H9 (cell line): ENCODE data around the gene NSL1. TPM values are rescaled to one million over a fixed set of nuclear protein-coding genes. Genes with fewer than 3 reads are reported as not detected.

Experiments used
- DNase-seq: peaks from one replicate; pipeline ENCODE4 v3.0.0-alpha.2; 2017
- H2AFZ ChIP-seq: one replicate; pipeline ENCODE4 v1.6.1; 2013; ENCODE audit warnings: mild to moderate bottlenecking, low read length, control low read depth, moderate library complexity
- H2AK5ac ChIP-seq: 2 replicates; pipeline ENCODE4 v1.6.1; 2013; ENCODE audit warnings: low read length, control low read depth, mixed read lengths; ENCODE audit not compliant: insufficient read length
- H2BK120ac ChIP-seq: one replicate; pipeline ENCODE4 v1.6.1; 2013; ENCODE audit warnings: low read depth, mild to moderate bottlenecking, low read length, control low read depth, inconsistent platforms; ENCODE audit not compliant: poor library complexity, severe bottlenecking
- H2BK12ac ChIP-seq: 2 replicates; pipeline ENCODE4 v1.6.1; 2013; ENCODE audit warnings: low read length, control low read depth, mixed read lengths, low read depth; ENCODE audit not compliant: insufficient read length
- H2BK15ac ChIP-seq: 2 replicates; pipeline ENCODE4 v1.6.1; 2013; ENCODE audit warnings: low read depth, low read length, control low read depth
- H2BK20ac ChIP-seq: one replicate; pipeline ENCODE4 v1.6.1; 2013; ENCODE audit warnings: low read depth, mild to moderate bottlenecking, low read length, control low read depth, inconsistent platforms; ENCODE audit not compliant: poor library complexity, severe bottlenecking
- H2BK5ac ChIP-seq: 2 replicates; pipeline ENCODE4 v1.6.1; 2013; ENCODE audit warnings: low read length, control low read depth, mixed read lengths; ENCODE audit not compliant: insufficient read length
- H3K14ac ChIP-seq: 2 replicates; pipeline ENCODE4 v1.6.1; 2013; ENCODE audit warnings: low read length, control low read depth; ENCODE audit not compliant: insufficient read depth
- H3K18ac ChIP-seq: 2 replicates; pipeline ENCODE4 v1.6.1; 2013; ENCODE audit warnings: low read depth, mild to moderate bottlenecking, mixed read lengths, low read length, control low read depth; ENCODE audit not compliant: insufficient read length
- H3K23ac ChIP-seq: 2 replicates; pipeline ENCODE4 v1.6.1; 2013; ENCODE audit warnings: low read length, control low read depth, mixed read lengths, low read depth; ENCODE audit not compliant: insufficient read length
- H3K23me2 ChIP-seq: 2 replicates; pipeline ENCODE4 v1.6.1; 2013; ENCODE audit warnings: low read depth, mild to moderate bottlenecking, mixed read lengths, low read length, control low read depth; ENCODE audit not compliant: insufficient read length, poor library complexity, severe bottlenecking
- H3K27ac ChIP-seq: 2 replicates; pipeline ENCODE4 v1.5.1; 2013; ENCODE audit warnings: low read length, control low read depth, mixed read lengths, low read depth; ENCODE audit not compliant: insufficient read length
- H3K27me3 ChIP-seq: 2 replicates; pipeline ENCODE4 v1.6.1; 2013; ENCODE audit warnings: low read length, control low read depth, inconsistent platforms; ENCODE audit not compliant: insufficient read depth
- H3K4ac ChIP-seq: 2 replicates; pipeline ENCODE4 v1.6.1; 2013; ENCODE audit warnings: low read depth, mild to moderate bottlenecking, control low read depth, inconsistent platforms, low read length, moderate library complexity
- H3K4me1 ChIP-seq: 2 replicates; pipeline ENCODE4 v1.6.1; 2013; ENCODE audit warnings: low read length, control low read depth, inconsistent platforms; ENCODE audit not compliant: insufficient read depth
- H3K4me2 ChIP-seq: 2 replicates; pipeline ENCODE4 v1.6.1; 2013; ENCODE audit warnings: low read length, control low read depth, mixed read lengths; ENCODE audit not compliant: insufficient read length, insufficient read depth
- H3K56ac ChIP-seq: 2 replicates; pipeline ENCODE4 v1.6.1; 2013; ENCODE audit warnings: low read depth, mild to moderate bottlenecking, mixed read lengths, low read length, control low read depth; ENCODE audit not compliant: insufficient read length
- H3K79me1 ChIP-seq: 2 replicates; pipeline ENCODE4 v1.6.1; 2013; ENCODE audit warnings: low read depth, mild to moderate bottlenecking, moderate library complexity, low read length, control low read depth, inconsistent platforms; ENCODE audit not compliant: insufficient read depth, poor library complexity, severe bottlenecking
- H3K79me2 ChIP-seq: 2 replicates; pipeline ENCODE4 v1.6.1; 2013; ENCODE audit warnings: low read length, control low read depth, inconsistent platforms; ENCODE audit not compliant: insufficient read depth
- H3K9ac ChIP-seq: 2 replicates; pipeline ENCODE4 v1.6.1; 2013; ENCODE audit warnings: low read length, control low read depth, mixed read lengths; ENCODE audit not compliant: insufficient read length; ENCODE audit errors: extremely low read depth
- H3K9me3 ChIP-seq: one replicate; pipeline ENCODE4 v1.6.1; 2013; ENCODE audit warnings: low read depth, low read length, inconsistent platforms; ENCODE audit not compliant: control insufficient read depth
- H3T11ph ChIP-seq: one replicate; pipeline ENCODE4 v1.6.1; 2013; ENCODE audit warnings: mild to moderate bottlenecking, low read length, control low read depth, inconsistent platforms
- H4K20me1 ChIP-seq: one replicate; pipeline ENCODE4 v1.6.1; 2013; ENCODE audit not compliant: control insufficient read depth, insufficient read length, insufficient read depth
- H4K5ac ChIP-seq: 2 replicates; pipeline ENCODE4 v1.6.1; 2013; ENCODE audit warnings: low read depth, mild to moderate bottlenecking, mixed read lengths, low read length, control low read depth; ENCODE audit not compliant: insufficient read length
- H4K8ac ChIP-seq: replicated peaks from 2 replicates; pipeline ENCODE4 v1.6.1; 2013; ENCODE audit warnings: low read length, control low read depth, mixed read lengths, low read depth; ENCODE audit not compliant: insufficient read length
- H4K91ac ChIP-seq: 2 replicates; pipeline ENCODE4 v1.6.1; 2013; ENCODE audit warnings: low read depth, mild to moderate bottlenecking, moderate library complexity, mixed read lengths, low read length, control low read depth; ENCODE audit not compliant: insufficient read length
- H3K27ac Mint-ChIP-seq, 3 experiments: 2 replicates in 2 of 3; 3 replicates in 1 of 3; pipeline ENCODE4 v1.8.0; 2020 to 2021; ENCODE audit warnings: mixed read lengths in 3 of 3, mild to moderate bottlenecking in 1 of 3, moderate library complexity in 1 of 3
- H3K27me3 Mint-ChIP-seq: 2 replicates; pipeline ENCODE4 v1.8.0; 2021; ENCODE audit warnings: low read depth, mild to moderate bottlenecking, moderate library complexity, mixed read lengths
- H3K36me3 Mint-ChIP-seq, 3 experiments: 2 replicates in 2 of 3; 3 replicates in 1 of 3; pipeline ENCODE4 v1.8.0; 2020 to 2021; ENCODE audit warnings: low read depth in 3 of 3, mixed read lengths in 3 of 3; ENCODE audit not compliant: insufficient read depth in 1 of 3
- H3K4me1 Mint-ChIP-seq, 2 experiments: 2 replicates each; pipeline ENCODE4 v1.8.0; 2020; ENCODE audit warnings: mixed read lengths in 2 of 2
- H3K4me3 Mint-ChIP-seq, 2 experiments: 2 replicates in 1 of 2; 3 replicates in 1 of 2; pipeline ENCODE4 v1.8.0; 2020 to 2021; ENCODE audit warnings: mild to moderate bottlenecking in 2 of 2, mixed read lengths in 2 of 2, moderate library complexity in 1 of 2
- H3K9me3 Mint-ChIP-seq, 2 experiments: 2 replicates in 1 of 2; 3 replicates in 1 of 2; pipeline ENCODE4 v1.8.0; 2020; ENCODE audit warnings: mild to moderate bottlenecking in 2 of 2, mixed read lengths in 2 of 2, moderate library complexity in 1 of 2
- CTCF ChIP-seq: fragments of 200-600 bp; sonication (generic); conservative IDR thresholded peaks from 3 replicates; pipeline ENCODE4 v1.8.0; 2021; ENCODE audit warnings: antibody characterized with exemption, mild to moderate bottlenecking
- WGBS: extraction: QIAGEN DNeasy Blood & Tissue Kit; methylation state at CpG from one replicate; pipeline ENCODE4 v1.1.7; 2013; ENCODE audit warnings: missing lambda C conversion rate, low lambda C conversion rate, mixed read lengths; ENCODE audit not compliant: insufficient read length; ENCODE audit errors: extremely low coverage; 5-methylcytosine and 5-hydroxymethylcytosine counted together
- total RNA-seq: library from RNA; stranded (reverse); gene quantifications from 2 replicates; pipeline ENCODE4 v1.2.1, GENCODE V29; 2021

NSL1 gene
- total RNA-seq, 1 experiment from 2014 or later = 49.3 TPM

DNA sequence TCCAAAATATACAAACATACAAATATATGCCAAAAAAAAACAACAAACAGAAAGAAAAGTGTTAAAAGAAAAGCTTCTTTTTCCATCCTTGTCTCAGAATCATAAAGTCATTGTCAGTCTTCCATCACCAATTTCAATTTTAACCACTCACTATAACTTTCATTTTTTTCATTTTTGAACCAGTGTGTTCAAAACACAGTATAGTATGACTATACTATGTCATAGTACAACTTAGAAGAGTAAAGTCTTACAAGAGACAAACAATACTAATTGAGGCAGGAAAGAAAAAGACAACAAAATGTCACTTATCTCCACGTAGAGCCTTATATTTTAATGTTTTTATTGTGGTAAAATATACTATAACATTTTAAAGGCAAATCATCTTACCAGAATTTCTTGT is 7.6 kb downstream of the NSL1 start:
- H3K79me2 ChIP-seq = no peaks in the 10 kb centered on the region; the same call in 1 of the 2 replicates
- no CpG with 5 or more reads among the region's 1 CpG for WGBS
- no peak overlapping the region for H2AFZ ChIP-seq
- H3K14ac ChIP-seq = no peak overlapping the region
- H3K23ac ChIP-seq = no peak overlapping the region
- H4K8ac ChIP-seq = no peak overlapping the region
- H3K9ac ChIP-seq = no peak overlapping the region
- no peak overlapping the region for H3K4me2 ChIP-seq
- no peak for TF ChIP-seq CTCF
- no peak overlapping the region for H3K56ac ChIP-seq
- H3K27me3 ChIP-seq = no peaks in the 10 kb centered on the region
- Mint-ChIP-seq H3K36me3 (peaks cover 34 to 65% (median 61%) of the 10 kb centered on the region in 3 experiments), H3K27ac (no peak overlapping the region), H3K27me3 (no peaks in the 10 kb centered on the region), H3K4me1 (peaks cover 3% of the 10 kb centered on the region in 2 experiments), H3K4me3 (no peak overlapping the region), H3K9me3 (peaks cover 0 to 4% of the 10 kb centered on the region in 2 experiments; a peak in 3 of 5 replicates)
- no peak overlapping the region for H2BK12ac ChIP-seq
- H2BK20ac ChIP-seq = no peak overlapping the region
- H4K91ac ChIP-seq = no peak overlapping the region
- no peaks in the 10 kb centered on the region for H3K9me3 ChIP-seq
- peaks cover 2% of the 10 kb centered on the region for H3K79me1 ChIP-seq
- H3T11ph ChIP-seq = no peak overlapping the region
- DNase-seq = no peak
- H3K18ac ChIP-seq = no peak overlapping the region
- H4K5ac ChIP-seq = no peak overlapping the region
- H2BK15ac ChIP-seq = no peak overlapping the region
- H2BK120ac ChIP-seq = no peak overlapping the region
- H3K27ac ChIP-seq = no peak overlapping the region
- no peak overlapping the region for H2BK5ac ChIP-seq
- H3K4me1 ChIP-seq = no peaks in the 10 kb centered on the region
- no peaks in the 10 kb centered on the region for H3K23me2 ChIP-seq
- no peaks in the 10 kb centered on the region for H4K20me1 ChIP-seq
- no peak overlapping the region for H3K4ac ChIP-seq
- no peak overlapping the region for H2AK5ac ChIP-seq
